Activated T-helper 2 cell treated with anti-CD3 and anti-CD28 coated beads, Interferon-gamma antibody, Interleukin-2, Interleukin-4, amounts not matched to agents 10 μg/mL and 5 μg/mL and 100 μg/mL, durations not matched to agents 14 hours and 24 hours and 36 hours (primary cell): ENCODE measurements around the gene SLC20A1. TPM values are rescaled to one million over a fixed set of nuclear protein-coding genes. Genes with fewer than 3 reads are reported as not detected.
"Not testable (repeated sequence)": the region's sequence is repeated elsewhere in the genome, so short reads cannot be mapped to it uniquely, and the experiment has no call there.

ENCODE experiments used
- DNase-seq: peaks from one replicate; pipeline ENCODE4 v3.0.0; 2021; ENCODE audit warnings: low spot score
- H3K27ac Mint-ChIP-seq: one replicate; pipeline ENCODE4 v1.8.0; 2021; ENCODE audit warnings: mixed read lengths
- H3K27me3 Mint-ChIP-seq: one replicate; pipeline ENCODE4 v1.8.0; 2021; ENCODE audit warnings: low read depth, mixed read lengths
- H3K36me3 Mint-ChIP-seq: one replicate; pipeline ENCODE4 v1.8.0; 2021; ENCODE audit warnings: low read depth, mixed read lengths
- H3K4me1 Mint-ChIP-seq: one replicate; pipeline ENCODE4 v1.8.0; 2021; ENCODE audit warnings: low read depth, mixed read lengths
- H3K4me3 Mint-ChIP-seq: one replicate; pipeline ENCODE4 v1.8.0; 2021; ENCODE audit warnings: low read depth, mild to moderate bottlenecking, moderate library complexity, mixed read lengths
- H3K9me3 Mint-ChIP-seq: one replicate; pipeline ENCODE4 v1.8.0; 2021; ENCODE audit warnings: mixed read lengths
- intact Hi-C: fragments of 100-400 bp; cut with micrococcal nuclease; formaldehyde crosslinking; loops from one replicate; pipeline ENCODE4 v1.15.1; 2023
- total RNA-seq: library from RNA; stranded (reverse); gene quantifications from 2 replicates; pipeline ENCODE4 v1.2.3, GENCODE V29; 2022

Gene SLC20A1
- 128 TPM in 2 replicates for total RNA-seq

GRCh38 chr2:112645310-112646101 lies at the start of gene SLC20A1:
SLC20A1 (plus strand) TSS chr2:112645939; CDS start chr2:112646829, 890 bp downstream.
- H3K9me3 Mint-ChIP-seq: no peaks in the 10 kb centered on the region
- peaks cover 68% of the 10 kb centered on the region for H3K4me1 Mint-ChIP-seq
- H3K4me3 Mint-ChIP-seq: peak within 1 kb of the TSS; percentile 97
- peaks cover 52% of the 10 kb centered on the region for H3K36me3 Mint-ChIP-seq
- peak within 1 kb of the TSS; percentile 77 for H3K27ac Mint-ChIP-seq
- intact Hi-C loops: loop anchor here (2.0 to 10.0 kb wide), 5 partner anchors 47 to 527 kb away; partner anchors contain the start of genes CHCHD5 and PSD4
- DNase-seq: peak; percentile 98
- no peaks in the 10 kb centered on the region for H3K27me3 Mint-ChIP-seq

- peaks cover 5% of the 10 kb centered on the region for H3K4me1 Mint-ChIP-seq
- H3K27me3 Mint-ChIP-seq: no peaks in the 10 kb centered on the region
- peaks cover 6% of the 10 kb centered on the region for H3K36me3 Mint-ChIP-seq
- intact Hi-C loops: no loop called here
- H3K9me3 Mint-ChIP-seq: no peaks in the 10 kb centered on the region
- no peak overlapping the region for H3K4me3 Mint-ChIP-seq
- no peak for DNase-seq
- no peak overlapping the region for H3K27ac Mint-ChIP-seq
Measured at GRCh38 chr2:112597537-112598322, 48.0 kb upstream of the SLC20A1 start.

- DNase-seq: no peak
- Mint-ChIP-seq H3K9me3 (no peaks in the 10 kb centered on the region), H3K4me1 (peaks cover 5% of the 10 kb centered on the region), H3K36me3 (no peaks in the 10 kb centered on the region), H3K4me3 (no peak overlapping the region), H3K27ac (no peak overlapping the region), H3K27me3 (no peaks in the 10 kb centered on the region)
- intact Hi-C loops: loop anchor here (1.0 kb wide), 2 partner anchors 24 to 126 kb away; no protein-coding TSS in a partner anchor
Measured at GRCh38 chr2:112600634-112601033, 45.1 kb upstream of the SLC20A1 start.

GRCh38 chr2:112601754-112602153 lies 44.0 kb upstream of the SLC20A1 start:
- DNase-seq: no peak
- H3K4me3 Mint-ChIP-seq: no peak overlapping the region
- H3K9me3 Mint-ChIP-seq: no peaks in the 10 kb centered on the region
- H3K27me3 Mint-ChIP-seq: no peaks in the 10 kb centered on the region
- H3K27ac Mint-ChIP-seq: no peak overlapping the region
- H3K36me3 Mint-ChIP-seq: no peaks in the 10 kb centered on the region
- intact Hi-C loops: no loop called here
- peaks cover 5% of the 10 kb centered on the region for H3K4me1 Mint-ChIP-seq

- Mint-ChIP-seq H3K4me1 (peaks cover 5% of the 10 kb centered on the region), H3K36me3 (no peaks in the 10 kb centered on the region), H3K9me3 (no peaks in the 10 kb centered on the region), H3K27me3 (no peaks in the 10 kb centered on the region), H3K27ac (no peak overlapping the region), H3K4me3 (no peak overlapping the region)
- no peak for DNase-seq
- intact Hi-C loops: no loop called here
Measured at GRCh38 chr2:112602917-112603316, 42.8 kb upstream of the SLC20A1 start.

- no peak for DNase-seq
- H3K4me1 Mint-ChIP-seq: peaks cover 5% of the 10 kb centered on the region
- no peaks in the 10 kb centered on the region for H3K36me3 Mint-ChIP-seq
- H3K27ac Mint-ChIP-seq: no peak overlapping the region
- intact Hi-C loops: no loop called here
- no peaks in the 10 kb centered on the region for H3K9me3 Mint-ChIP-seq
- no peak overlapping the region for H3K4me3 Mint-ChIP-seq
- no peaks in the 10 kb centered on the region for H3K27me3 Mint-ChIP-seq
Measured at GRCh38 chr2:112603731-112604130, 42.0 kb upstream of the SLC20A1 start.

GRCh38 chr2:112604952-112605351 lies 40.8 kb upstream of the SLC20A1 start:
- intact Hi-C loops: no loop called here
- Mint-ChIP-seq H3K27ac (no peak overlapping the region), H3K36me3 (no peaks in the 10 kb centered on the region), H3K4me3 (no peak overlapping the region), H3K4me1 (peaks cover 3% of the 10 kb centered on the region), H3K9me3 (no peaks in the 10 kb centered on the region), H3K27me3 (no peaks in the 10 kb centered on the region)
- no peak for DNase-seq

- intact Hi-C loops: no loop called here
- no peak overlapping the region for H3K27ac Mint-ChIP-seq
- DNase-seq: no peak
Measured at GRCh38 chr2:112605926-112606325, 39.8 kb upstream of the SLC20A1 start.

GRCh38 chr2:112606547-112606946 lies 39.2 kb upstream of the SLC20A1 start:
- intact Hi-C loops: no loop called here
- no peak overlapping the region for H3K27ac Mint-ChIP-seq
- no peaks in the 10 kb centered on the region for H3K36me3 Mint-ChIP-seq
- peaks cover 3% of the 10 kb centered on the region for H3K27me3 Mint-ChIP-seq
- DNase-seq: no peak
- no peak overlapping the region for H3K4me3 Mint-ChIP-seq
- no peaks in the 10 kb centered on the region for H3K9me3 Mint-ChIP-seq
- H3K4me1 Mint-ChIP-seq: no peaks in the 10 kb centered on the region

More at GRCh38 chr2:112605926-112606325, 39.8 kb upstream of the SLC20A1 start:
- H3K4me1 Mint-ChIP-seq: no peaks in the 10 kb centered on the region
- no peaks in the 10 kb centered on the region for H3K27me3 Mint-ChIP-seq
- H3K36me3 Mint-ChIP-seq: no peaks in the 10 kb centered on the region
- no peaks in the 10 kb centered on the region for H3K9me3 Mint-ChIP-seq
- H3K4me3 Mint-ChIP-seq: no peak overlapping the region

- intact Hi-C loops: no loop called here
- H3K9me3 Mint-ChIP-seq: no peaks in the 10 kb centered on the region
- no peak for DNase-seq
- no peak overlapping the region for H3K4me3 Mint-ChIP-seq
- peaks cover 12% of the 10 kb centered on the region for H3K27me3 Mint-ChIP-seq
- H3K4me1 Mint-ChIP-seq: no peaks in the 10 kb centered on the region
- no peaks in the 10 kb centered on the region for H3K36me3 Mint-ChIP-seq
- no peak overlapping the region for H3K27ac Mint-ChIP-seq
Measured at GRCh38 chr2:112607680-112608438, 37.9 kb upstream of the SLC20A1 start.

GRCh38 chr2:112609320-112609719 lies 36.4 kb upstream of the SLC20A1 start:
- intact Hi-C loops, H3K9me3 Mint-ChIP-seq, H3K27ac Mint-ChIP-seq, H3K36me3 Mint-ChIP-seq, H3K4me3 Mint-ChIP-seq, DNase-seq, H3K4me1 Mint-ChIP-seq: not testable (repeated sequence)
- peaks cover 20% of the 10 kb centered on the region for H3K27me3 Mint-ChIP-seq

GRCh38 chr2:112612283-112612682 lies 33.5 kb upstream of the SLC20A1 start:
- DNase-seq, H3K36me3 Mint-ChIP-seq, H3K27ac Mint-ChIP-seq, H3K9me3 Mint-ChIP-seq, intact Hi-C loops, H3K4me3 Mint-ChIP-seq, H3K4me1 Mint-ChIP-seq: not testable (repeated sequence)
- peaks cover 20% of the 10 kb centered on the region for H3K27me3 Mint-ChIP-seq
